HG03066 (cell line): ENCODE data around the gene ANAPC2.

Source experiments
- ATAC-seq: cut with Tn5 transposase; IDR thresholded peaks from one replicate; pipeline ENCODE4 v1.9.1; 2021; ENCODE audit warnings: low read depth; ENCODE audit not compliant: unreplicated experiment

ANAPC2 gene

GRCh38 chr9:137227853-137228505 lies 39.6 kb upstream of the ANAPC2 start:
- no peak for ATAC-seq

- no peak for ATAC-seq
These were observed 38.9 kb upstream of the ANAPC2 start, which contains the start of gene RNF224 for GRCh38 chr9:137227054-137227852. RNF224 (plus strand) TSS chr9:137227502; CDS start chr9:137228336, 834 bp downstream.

- ATAC-seq, result no peak
These were observed 38.1 kb upstream of the ANAPC2 start for GRCh38 chr9:137226338-137227053.

- ATAC-seq, result no peak
These were observed 37.5 kb upstream of the ANAPC2 start for GRCh38 chr9:137225699-137226331.

- ATAC-seq, result no peak
These were observed 36.7 kb upstream of the ANAPC2 start, which contains the start of gene CYSRT1 for GRCh38 chr9:137224830-137225694. CYSRT1 (plus strand) TSS chr9:137225174; CDS start chr9:137225622, 448 bp downstream.

GRCh38 chr9:137223078-137223970 lies 35.0 kb upstream of the ANAPC2 start:
- peak; percentile 68 for ATAC-seq

GRCh38 chr9:137222190-137223077 lies 34.1 kb upstream of the ANAPC2 start, which contains the start of gene RNF208:
RNF208 (minus strand) TSS chr9:137222240; CDS start chr9:137221212, 1,028 bp downstream.
- ATAC-seq, result peak; percentile 3

GRCh38 chr9:137221506-137222111 lies 33.2 kb upstream of the ANAPC2 start:
- ATAC-seq, result no peak

GRCh38 chr9:137221095-137221505 lies 32.7 kb upstream of the ANAPC2 start:
- no peak for ATAC-seq

GRCh38 chr9:137220317-137221094 lies 32.1 kb upstream of the ANAPC2 start:
- no peak for ATAC-seq

- ATAC-seq, result no peak
These were observed 31.5 kb upstream of the ANAPC2 start for GRCh38 chr9:137219757-137220316.

- ATAC-seq, result no peak
These were observed 30.5 kb upstream of the ANAPC2 start for GRCh38 chr9:137218754-137219271.

GRCh38 chr9:137218212-137218753 lies 29.9 kb upstream of the ANAPC2 start:
- ATAC-seq, result no peak

- ATAC-seq, result no peak
These were observed 29.2 kb upstream of the ANAPC2 start for GRCh38 chr9:137217276-137218211.
